ENCODE data around the gene ARHGEF37.

- TF ChIP-seq CTCF (IDR thresholded peaks at IDR 0.05; ENCODE audit: low read depth, low read length) (no peak), EZH2phosphoT487 (IDR thresholded peaks at IDR 0.05; ENCODE audit: low read depth) (no peak)
These were observed 2.8 kb downstream of the ARHGEF37 start for GRCh38 chr5:149584121-149584520.
